Measurements from ENCODE around the gene ARRB1. TPM values are rescaled to one million over a fixed set of nuclear protein-coding genes. Genes with fewer than 3 reads are reported as not detected.
"Not testable (repeated sequence)": the region's sequence is repeated elsewhere in the genome, so short reads cannot be mapped to it uniquely, and the experiment has no call there.

ARRB1 gene
- total RNA-seq, 1 donor, result 48.2 TPM

- H3K9me3 ChIP-seq (ENCODE audit: low read depth, low read length), result no peaks in the 10 kb centered on the region
- H3K4me1 ChIP-seq (ENCODE audit: insufficient read depth, low read length), result peaks cover 66% of the 10 kb centered on the region
- H3K4me3 ChIP-seq (ENCODE audit: low read length), result no peak overlapping the region
- H3K27me3 ChIP-seq (ENCODE audit: insufficient read depth, low read length), result no peaks in the 10 kb centered on the region
Measured at GRCh38 chr11:75275581-75275980, 75.9 kb downstream of the ARRB1 start.

GRCh38 chr11:75274716-75275115, 76.7 kb downstream of the ARRB1 start:
- not testable (repeated sequence) for H3K4me3 ChIP-seq (ENCODE audit: low read length)

GRCh38 chr11:75273411-75274391, 77.8 kb downstream of the ARRB1 start:
- Histone ChIP-seq H3K4me3 (ENCODE audit: low read length) (no peak overlapping the region), H3K4me1 (ENCODE audit: insufficient read depth, low read length) (peaks cover 56% of the 10 kb centered on the region), H3K9me3 (ENCODE audit: low read depth, low read length) (no peaks in the 10 kb centered on the region), H3K27me3 (ENCODE audit: insufficient read depth, low read length) (no peaks in the 10 kb centered on the region)

More at GRCh38 chr11:75274716-75275115, 76.7 kb downstream of the ARRB1 start:
- H3K9me3 ChIP-seq (ENCODE audit: low read depth, low read length); H3K27me3 ChIP-seq (ENCODE audit: insufficient read depth, low read length): not testable (repeated sequence)
- H3K4me1 ChIP-seq (ENCODE audit: insufficient read depth, low read length), result peaks cover 58% of the 10 kb centered on the region

GRCh38 chr11:75272821-75273301, 78.6 kb downstream of the ARRB1 start:
- peaks cover 53% of the 10 kb centered on the region for H3K4me1 ChIP-seq (ENCODE audit: insufficient read depth, low read length)
- H3K4me3 ChIP-seq (ENCODE audit: low read length), result no peak overlapping the region
- no peaks in the 10 kb centered on the region for H3K27me3 ChIP-seq (ENCODE audit: insufficient read depth, low read length)
- H3K9me3 ChIP-seq (ENCODE audit: low read depth, low read length), result no peaks in the 10 kb centered on the region

- H3K4me3 ChIP-seq (ENCODE audit: low read length), result no peak overlapping the region
- peaks cover 51% of the 10 kb centered on the region for H3K4me1 ChIP-seq (ENCODE audit: insufficient read depth, low read length)
- H3K27me3 ChIP-seq (ENCODE audit: insufficient read depth, low read length), result no peaks in the 10 kb centered on the region
- no peaks in the 10 kb centered on the region for H3K9me3 ChIP-seq (ENCODE audit: low read depth, low read length)
Measured at GRCh38 chr11:75272391-75272790, 79.1 kb downstream of the ARRB1 start.

GRCh38 chr11:75271730-75272129, 79.7 kb downstream of the ARRB1 start:
- no peaks in the 10 kb centered on the region for H3K27me3 ChIP-seq (ENCODE audit: insufficient read depth, low read length)
- H3K4me1 ChIP-seq (ENCODE audit: insufficient read depth, low read length), result peaks cover 50% of the 10 kb centered on the region
- H3K4me3 ChIP-seq (ENCODE audit: low read length), result no peak overlapping the region
- H3K9me3 ChIP-seq (ENCODE audit: low read depth, low read length), result no peaks in the 10 kb centered on the region

GRCh38 chr11:75270896-75271418, 80.5 kb downstream of the ARRB1 start:
- H3K27me3 ChIP-seq (ENCODE audit: insufficient read depth, low read length), result no peaks in the 10 kb centered on the region
- H3K4me3 ChIP-seq (ENCODE audit: low read length), result no peak overlapping the region
- H3K9me3 ChIP-seq (ENCODE audit: low read depth, low read length), result no peaks in the 10 kb centered on the region
- peaks cover 50% of the 10 kb centered on the region for H3K4me1 ChIP-seq (ENCODE audit: insufficient read depth, low read length)

- Histone ChIP-seq H3K27me3 (ENCODE audit: insufficient read depth, low read length) (no peaks in the 10 kb centered on the region), H3K9me3 (ENCODE audit: low read depth, low read length) (no peaks in the 10 kb centered on the region), H3K4me3 (ENCODE audit: low read length) (no peak overlapping the region), H3K4me1 (ENCODE audit: insufficient read depth, low read length) (peaks cover 50% of the 10 kb centered on the region)
Measured at GRCh38 chr11:75269896-75270295, 81.6 kb downstream of the ARRB1 start.

- Histone ChIP-seq H3K4me3 (ENCODE audit: low read length) (no peak overlapping the region), H3K27me3 (ENCODE audit: insufficient read depth, low read length) (no peaks in the 10 kb centered on the region), H3K4me1 (ENCODE audit: insufficient read depth, low read length) (peaks cover 50% of the 10 kb centered on the region), H3K9me3 (ENCODE audit: low read depth, low read length) (no peaks in the 10 kb centered on the region)
Measured at GRCh38 chr11:75269367-75269660, 82.1 kb downstream of the ARRB1 start.

GRCh38 chr11:75268626-75269366, 82.7 kb downstream of the ARRB1 start:
- Histone ChIP-seq H3K27me3 (ENCODE audit: insufficient read depth, low read length) (no peaks in the 10 kb centered on the region), H3K4me1 (ENCODE audit: insufficient read depth, low read length) (peaks cover 50% of the 10 kb centered on the region), H3K9me3 (ENCODE audit: low read depth, low read length) (no peaks in the 10 kb centered on the region), H3K4me3 (ENCODE audit: low read length) (no peak overlapping the region)

- Histone ChIP-seq H3K9me3 (ENCODE audit: low read depth, low read length) (no peaks in the 10 kb centered on the region), H3K4me1 (ENCODE audit: insufficient read depth, low read length) (peaks cover 50% of the 10 kb centered on the region), H3K27me3 (ENCODE audit: insufficient read depth, low read length) (no peaks in the 10 kb centered on the region), H3K4me3 (ENCODE audit: low read length) (no peak overlapping the region)
Measured at GRCh38 chr11:75267171-75267970, 84.1 kb downstream of the ARRB1 start.

GRCh38 chr11:75265851-75266531, 85.5 kb downstream of the ARRB1 start:
- Histone ChIP-seq H3K9me3 (ENCODE audit: low read depth, low read length) (no peaks in the 10 kb centered on the region), H3K27me3 (ENCODE audit: insufficient read depth, low read length) (no peaks in the 10 kb centered on the region), H3K4me3 (ENCODE audit: low read length) (no peak overlapping the region), H3K4me1 (ENCODE audit: insufficient read depth, low read length) (peaks cover 63% of the 10 kb centered on the region)

- Histone ChIP-seq H3K4me3 (ENCODE audit: low read length) (no peak overlapping the region), H3K9me3 (ENCODE audit: low read depth, low read length) (no peaks in the 10 kb centered on the region), H3K4me1 (ENCODE audit: insufficient read depth, low read length) (peaks cover 73% of the 10 kb centered on the region), H3K27me3 (ENCODE audit: insufficient read depth, low read length) (no peaks in the 10 kb centered on the region)
Measured at GRCh38 chr11:75264971-75265370, 86.5 kb downstream of the ARRB1 start.

GRCh38 chr11:75264356-75264755, 87.1 kb downstream of the ARRB1 start:
- Histone ChIP-seq H3K4me3 (ENCODE audit: low read length) (no peak overlapping the region), H3K4me1 (ENCODE audit: insufficient read depth, low read length) (peaks cover 76% of the 10 kb centered on the region), H3K9me3 (ENCODE audit: low read depth, low read length) (no peaks in the 10 kb centered on the region), H3K27me3 (ENCODE audit: insufficient read depth, low read length) (no peaks in the 10 kb centered on the region)
